NCI-H2029 (cell line): Measurements from ENCODE around the gene CHFR.
"Not testable (repeated sequence)": the region's sequence is repeated elsewhere in the genome, so short reads cannot be mapped to it uniquely, and the experiment has no call there.

Experiments used
- DNase-seq: peaks from one replicate; lab custom pipeline; 2025; lab: John Stamatoyannopoulos, UW

CHFR gene

GRCh38 chr12:132887513-132888351 is at the start of gene CHFR:
Gene CHFR, minus strand, starts transcription at chr12:132887605. Its CDS starts 277 bp downstream, at chr12:132887328.
- DNase-seq, result peak; percentile 99

DNA sequence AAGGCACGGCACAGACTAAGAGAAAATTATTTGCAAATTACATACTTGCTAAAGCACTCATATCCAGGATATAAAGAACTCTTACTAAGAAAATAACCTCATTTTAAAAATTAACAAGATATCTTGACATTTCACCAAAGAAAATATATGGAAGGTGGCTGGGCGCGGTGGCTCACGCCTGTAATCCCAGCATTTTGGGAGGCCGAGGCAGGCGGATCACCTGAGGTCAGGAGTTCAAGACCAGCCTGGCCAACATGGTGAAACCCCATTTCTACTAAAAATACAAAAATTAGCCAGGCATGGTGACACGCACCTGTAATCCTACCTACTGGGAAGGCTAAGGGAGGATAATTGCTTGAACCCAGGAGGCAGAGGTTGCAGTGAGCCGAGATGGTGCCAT is 49.5 kb upstream of the CHFR start:
- DNase-seq, result not testable (repeated sequence)

GRCh38 chr12:132936163-132936562 is 48.8 kb upstream of the CHFR start:
- no peak for DNase-seq

DNA sequence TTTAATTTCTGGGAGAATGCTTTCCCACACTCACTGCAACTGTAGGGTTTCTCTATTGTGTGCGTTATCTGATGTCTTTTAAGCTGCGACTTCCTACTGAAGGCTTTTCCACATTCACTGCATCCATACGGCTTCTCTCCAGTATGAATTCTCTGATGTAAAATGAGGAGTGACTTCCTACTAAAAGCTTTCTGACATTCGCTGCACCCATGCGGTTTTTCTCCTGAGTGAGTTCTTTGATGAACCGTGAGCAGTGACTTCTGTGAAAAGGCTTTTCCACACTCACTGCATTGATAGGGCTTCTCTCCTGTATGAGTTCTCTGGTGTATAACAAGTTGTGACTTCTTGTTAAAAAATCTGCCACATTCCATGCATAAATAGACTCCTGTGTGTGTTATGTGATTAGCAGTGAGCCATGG is 39.0 kb upstream of the CHFR start:
- DNase-seq, result no peak

GRCh38 chr12:132925597-132926414 is 38.4 kb upstream of the CHFR start:
- no peak for DNase-seq

DNA sequence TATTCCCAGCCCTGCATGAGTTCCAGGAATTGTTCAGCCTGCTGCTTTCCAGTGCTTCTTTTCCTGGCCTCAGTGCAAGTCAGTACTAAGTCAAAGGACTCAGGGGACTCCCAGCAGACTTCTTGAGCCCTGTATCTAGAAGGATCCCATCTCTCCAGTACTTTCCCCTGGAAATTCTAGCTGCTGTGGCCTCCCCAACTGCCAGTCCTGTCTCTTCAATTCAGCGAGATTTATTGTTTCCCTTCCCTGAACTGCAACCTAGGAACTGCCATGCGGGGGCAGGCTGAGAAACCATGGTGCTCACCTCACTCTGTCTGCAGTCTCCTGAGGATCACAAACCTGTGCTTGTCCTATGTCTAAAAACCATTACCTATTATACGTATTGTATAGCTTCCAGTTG is 37.0 kb upstream of the CHFR start:
- DNase-seq, result no peak

DNA sequence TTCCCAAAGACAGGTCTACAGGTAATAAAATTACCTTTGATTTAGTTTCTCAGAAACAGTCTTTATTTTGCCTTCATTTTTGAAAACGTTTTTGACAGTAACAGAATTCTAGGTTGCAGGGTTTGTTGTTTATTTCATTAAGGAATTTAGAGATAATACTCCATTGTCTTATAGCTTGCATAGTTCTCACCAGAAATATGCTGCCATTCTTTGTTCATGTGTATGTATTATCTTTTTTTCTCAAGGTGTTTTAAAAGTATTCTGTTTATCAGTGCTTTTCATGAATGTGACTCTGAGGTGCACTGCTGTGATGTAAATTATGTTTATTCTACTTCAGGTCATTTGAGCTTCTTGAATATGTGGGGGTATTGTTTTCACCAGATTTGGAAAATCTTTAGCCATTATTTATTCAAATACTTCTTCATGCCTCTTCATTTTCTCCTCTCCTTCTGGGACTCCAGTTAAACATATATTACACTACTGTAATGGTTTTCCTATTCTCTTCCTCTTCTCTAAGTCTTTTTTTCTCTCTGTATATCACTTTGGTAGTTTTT is 36.0 kb upstream of the CHFR start:
- no peak for DNase-seq

- DNase-seq, result no peak
These were observed 35.3 kb upstream of the CHFR start for GRCh38 chr12:132922676-132923075.

- no peak for DNase-seq
These were observed 34.3 kb upstream of the CHFR start for GRCh38 chr12:132921685-132922084.

DNA sequence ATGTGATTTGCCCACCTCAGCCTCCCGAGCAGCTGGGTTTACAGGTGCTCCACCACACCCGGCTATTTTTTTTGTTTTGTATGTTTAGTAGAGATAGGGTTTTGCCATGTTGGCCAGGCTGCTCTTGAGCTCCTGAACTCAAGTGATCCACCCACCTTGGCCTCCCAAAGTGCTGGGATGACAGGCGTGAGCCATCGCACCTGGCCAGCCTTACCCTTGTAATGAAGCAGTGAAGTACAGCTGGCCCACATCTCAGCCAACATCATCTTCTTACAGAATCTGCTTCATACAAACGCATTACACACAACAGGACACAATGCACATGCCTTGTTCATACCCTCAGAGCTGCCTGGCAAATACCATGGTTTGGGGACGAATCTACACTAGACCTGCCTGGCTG is 31.3 kb upstream of the CHFR start:
- no peak for DNase-seq

DNA sequence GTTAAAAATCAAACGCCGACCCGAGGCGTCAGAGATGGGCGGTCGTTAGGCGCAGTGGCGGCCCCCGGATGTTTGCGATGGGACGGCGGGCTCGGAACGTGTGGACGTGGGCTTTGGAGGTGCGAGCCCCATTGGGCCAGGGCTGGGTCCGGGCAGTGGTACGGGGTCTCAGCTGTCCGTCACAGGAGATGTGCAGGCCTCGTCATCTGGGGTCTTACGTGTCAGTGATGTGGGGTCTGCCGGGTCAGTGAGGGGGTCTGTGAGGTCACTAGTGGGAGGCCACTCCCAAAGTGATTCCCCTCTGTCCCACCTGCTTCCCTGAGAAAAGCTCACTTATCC is 21.6 kb upstream of the CHFR start:
- no peak for DNase-seq

- DNase-seq, result peak; percentile 98
These were observed 21.0 kb upstream of the CHFR start for GRCh38 chr12:132908145-132909029.

DNA sequence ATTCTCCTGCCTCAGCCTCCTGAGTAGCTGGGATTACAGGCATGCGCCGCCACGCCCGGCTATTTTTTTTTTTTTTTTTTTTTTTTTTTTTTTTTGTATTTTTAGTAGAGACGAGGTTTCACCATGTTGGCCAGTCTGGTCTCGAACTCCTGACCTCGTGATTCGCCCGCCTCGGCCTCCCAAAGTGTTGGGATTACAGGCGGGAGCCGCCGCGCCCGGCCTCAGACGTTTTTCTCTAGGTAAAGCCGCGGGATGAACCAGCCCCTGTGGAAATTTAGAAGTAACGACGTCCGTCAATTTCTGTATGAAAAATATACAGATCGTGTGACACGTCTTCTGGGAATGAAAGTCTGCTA is 20.4 kb upstream of the CHFR start:
- DNase-seq, result not testable (repeated sequence)

DNA sequence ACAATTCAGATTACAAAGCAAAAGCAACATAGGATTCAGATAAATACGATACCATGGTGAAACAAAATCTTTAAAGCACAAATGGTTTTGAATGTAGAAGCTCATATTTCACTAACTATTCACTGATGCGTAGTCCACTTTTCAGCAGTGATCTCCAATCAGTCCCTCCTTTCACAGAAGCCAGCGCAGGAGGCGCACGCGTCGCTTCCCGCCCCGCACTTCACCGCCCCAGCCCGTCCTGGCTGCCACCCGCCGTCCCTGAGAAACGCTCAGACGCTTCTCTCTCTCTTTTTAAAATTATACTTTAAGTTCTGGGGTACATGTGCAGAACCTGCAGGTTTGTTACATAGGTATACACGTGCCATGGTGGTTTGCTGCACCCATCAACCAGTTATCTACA is 19.8 kb upstream of the CHFR start:
- DNase-seq, result no peak

DNA sequence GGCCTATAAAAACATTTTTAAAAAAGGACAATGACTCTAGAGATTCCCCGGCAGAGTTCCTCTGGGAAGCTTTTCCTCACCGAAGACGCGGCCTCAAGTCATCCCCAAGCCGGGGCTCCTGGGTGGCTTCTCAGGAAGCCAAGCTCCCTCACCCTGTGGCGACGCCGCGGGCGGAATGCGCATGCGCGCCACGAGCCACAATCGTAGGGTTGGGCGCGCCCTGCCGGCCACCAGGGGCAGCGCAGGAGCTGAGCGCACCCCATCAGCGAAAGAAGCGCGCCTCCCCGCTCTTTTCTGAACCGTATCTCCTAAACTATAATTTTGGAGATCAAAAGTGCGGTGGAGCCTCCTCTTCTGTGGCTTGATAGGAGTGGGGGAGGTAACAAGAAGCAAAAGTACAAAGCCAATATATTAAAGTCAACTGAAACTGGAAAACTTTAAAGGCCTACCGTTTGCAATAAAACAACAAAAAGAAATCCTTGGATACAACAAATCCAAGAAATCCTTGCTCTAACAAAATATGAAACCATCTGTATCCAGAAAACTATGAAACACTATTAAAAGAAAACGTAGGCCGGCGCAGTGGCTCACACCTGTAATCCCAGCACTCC is 17.4 kb upstream of the CHFR start:
- no peak for DNase-seq

DNA sequence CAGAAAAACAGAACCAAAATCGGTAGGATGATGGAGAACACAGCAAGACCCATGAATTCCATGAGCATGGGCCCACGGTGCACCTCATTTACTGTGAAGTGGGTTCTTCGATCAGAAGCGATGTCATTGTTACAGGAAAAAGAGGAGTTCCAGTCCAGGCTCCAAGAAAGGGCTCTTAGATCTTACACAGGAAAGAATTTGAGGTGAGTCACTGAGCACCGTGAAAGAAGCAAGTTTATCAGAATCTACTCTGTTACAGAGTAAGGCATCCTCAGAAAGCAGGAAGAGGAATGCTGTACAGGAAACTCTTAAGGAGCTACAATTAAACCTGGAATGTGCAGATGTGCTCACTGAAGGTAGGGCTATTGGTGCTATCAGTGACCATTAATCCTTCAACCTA is 11.6 kb upstream of the CHFR start:
- DNase-seq, result no peak

DNA sequence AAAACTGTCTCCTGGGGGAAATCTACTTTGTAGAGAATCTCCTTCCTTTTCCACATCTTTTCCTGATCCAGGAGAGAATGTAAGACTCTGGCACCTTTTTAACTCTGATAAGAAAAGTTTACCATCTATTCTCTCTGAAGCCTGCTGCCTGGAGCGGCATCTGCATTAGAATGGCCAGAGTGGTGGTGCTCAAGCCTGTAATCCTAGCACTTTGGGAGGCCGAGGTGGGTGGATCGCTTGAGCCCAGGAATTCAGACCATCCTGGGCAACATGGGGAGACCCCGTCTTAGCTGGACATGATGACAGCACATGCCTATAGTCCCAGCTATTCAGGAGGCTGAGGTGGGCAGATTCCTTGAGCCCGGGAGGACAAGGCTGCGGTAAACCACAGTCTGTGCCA is 1.4 kb upstream of the CHFR start:
- DNase-seq, result no peak

- no peak for DNase-seq
These were observed 602 bp downstream of the CHFR start for GRCh38 chr12:132886529-132887477.

GRCh38 chr12:132881818-132882217 is 5.6 kb downstream of the CHFR start:
- DNase-seq, result no peak

GRCh38 chr12:132874620-132875019 is 12.8 kb downstream of the CHFR start:
- DNase-seq, result not testable (repeated sequence)
